ENCODE measurements around the gene MYOG. TPM values are rescaled to one million over a fixed set of nuclear protein-coding genes. Genes with fewer than 3 reads are reported as not detected.

Gene MYOG
- total and polyA plus RNA-seq, 2 of the 13 experiments (the other 11 are each of a cell fraction or from before 2014, with no cell fraction given): not detected

GRCh38 chr1:203128431-203128715 is 42.6 kb upstream of the MYOG start:
- no TSS peak for BruUV-seq (replicated peaks)
- 7% methylated on average over 7 of the region's 7 CpGs for WGBS (ENCODE audit: low lambda C conversion rate)
- Histone ChIP-seq H3K4me3 (replicated peaks in 1 of 3; ENCODE audit: insufficient read depth in 1 of 3, low read depth in 2 of 3, low read length in 3 of 3) (peak overlapping the region in 1 of 3 experiments; percentile 45; a peak in 1 of 6 replicates), H2AFZ (ENCODE audit: low read length) (no peak overlapping the region), H3K9ac (ENCODE audit: insufficient read depth, low read depth, low read length) (no peak overlapping the region), H3K9me3 (ENCODE audit: low read length) (no peaks in the 10 kb centered on the region), H3K4me2 (ENCODE audit: low read depth, low read length) (peak overlapping the region; percentile 54), H3K36me3 (replicated peaks in 1 of 2; ENCODE audit: control insufficient read depth in 1 of 2, insufficient read depth in 2 of 2, low read length in 2 of 2) (no peaks in the 10 kb centered on the region), H3K27me3 (ENCODE audit: control insufficient read depth in 1 of 2, insufficient read depth in 2 of 2, low read length in 2 of 2) (peaks cover 7 to 30% of the 10 kb centered on the region in 2 experiments; a peak in 4 of 5 replicates), H3K27ac (ENCODE audit: extremely low read length, insufficient read depth, low read length) (no peak overlapping the region), H3K4me1 (ENCODE audit: insufficient read depth, low read length) (peaks cover 23% of the 10 kb centered on the region; the same call in 1 of the 2 replicates), H4K20me1 (ENCODE audit: insufficient read depth, low read length) (no peaks in the 10 kb centered on the region), H3K79me2 (ENCODE audit: insufficient read depth, low read length) (no peaks in the 10 kb centered on the region)
- DNase-seq (ENCODE audit: low spot score): no peak
- FAIRE-seq: no peak
- CTCF ChIA-PET (ENCODE audit: low intra/inter-chr PET ratio, low total read pairs): no interaction called here
- POLR2A ChIA-PET: no interaction called here
- ATAC-seq: no peak
- intact Hi-C loops (cut with micrococcal nuclease; ENCODE audit: unreplicated experiment): no loop called here
- in situ Hi-C loops (cut with HindIII; ENCODE audit: extremely low pct_ligation_motif_present, low pct_unique_long_range_greater_than_20kb): no loop called here
- TF ChIP-seq KMT2A (CRISPR knock-in tag; IDR thresholded peaks at IDR 0.05) (no peak), ZNF577 (CRISPR knock-in tag; IDR thresholded peaks at IDR 0.05; ENCODE audit: borderline replicate concordance, low read depth) (no peak), NONO (IDR thresholded peaks at IDR 0.05) (no peak), NONO (CRISPR knock-in tag; conservative IDR thresholded peaks at IDR 0.05) (no peak), SOX5 (CRISPR knock-in tag; IDR thresholded peaks at IDR 0.05; ENCODE audit: borderline replicate concordance) (no peak)
- TF ChIP-seq, protein P1, sequence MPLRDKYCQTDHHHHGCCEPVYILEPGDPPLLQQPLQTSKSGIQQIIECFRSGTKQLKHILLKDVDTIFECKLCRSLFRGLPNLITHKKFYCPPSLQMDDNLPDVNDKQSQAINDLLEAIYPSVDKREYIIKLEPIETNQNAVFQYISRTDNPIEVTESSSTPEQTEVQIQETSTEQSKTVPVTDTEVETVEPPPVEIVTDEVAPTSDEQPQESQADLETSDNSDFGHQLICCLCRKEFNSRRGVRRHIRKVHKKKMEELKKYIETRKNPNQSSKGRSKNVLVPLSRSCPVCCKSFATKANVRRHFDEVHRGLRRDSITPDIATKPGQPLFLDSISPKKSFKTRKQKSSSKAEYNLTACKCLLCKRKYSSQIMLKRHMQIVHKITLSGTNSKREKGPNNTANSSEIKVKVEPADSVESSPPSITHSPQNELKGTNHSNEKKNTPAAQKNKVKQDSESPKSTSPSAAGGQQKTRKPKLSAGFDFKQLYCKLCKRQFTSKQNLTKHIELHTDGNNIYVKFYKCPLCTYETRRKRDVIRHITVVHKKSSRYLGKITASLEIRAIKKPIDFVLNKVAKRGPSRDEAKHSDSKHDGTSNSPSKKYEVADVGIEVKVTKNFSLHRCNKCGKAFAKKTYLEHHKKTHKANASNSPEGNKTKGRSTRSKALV (CRISPR knock-in tag; IDR thresholded peaks at IDR 0.05): 0 out of 2 replicates have a peak, but pooled peaks have one; percentile 12
- TF ChIP-seq, protein P2, sequence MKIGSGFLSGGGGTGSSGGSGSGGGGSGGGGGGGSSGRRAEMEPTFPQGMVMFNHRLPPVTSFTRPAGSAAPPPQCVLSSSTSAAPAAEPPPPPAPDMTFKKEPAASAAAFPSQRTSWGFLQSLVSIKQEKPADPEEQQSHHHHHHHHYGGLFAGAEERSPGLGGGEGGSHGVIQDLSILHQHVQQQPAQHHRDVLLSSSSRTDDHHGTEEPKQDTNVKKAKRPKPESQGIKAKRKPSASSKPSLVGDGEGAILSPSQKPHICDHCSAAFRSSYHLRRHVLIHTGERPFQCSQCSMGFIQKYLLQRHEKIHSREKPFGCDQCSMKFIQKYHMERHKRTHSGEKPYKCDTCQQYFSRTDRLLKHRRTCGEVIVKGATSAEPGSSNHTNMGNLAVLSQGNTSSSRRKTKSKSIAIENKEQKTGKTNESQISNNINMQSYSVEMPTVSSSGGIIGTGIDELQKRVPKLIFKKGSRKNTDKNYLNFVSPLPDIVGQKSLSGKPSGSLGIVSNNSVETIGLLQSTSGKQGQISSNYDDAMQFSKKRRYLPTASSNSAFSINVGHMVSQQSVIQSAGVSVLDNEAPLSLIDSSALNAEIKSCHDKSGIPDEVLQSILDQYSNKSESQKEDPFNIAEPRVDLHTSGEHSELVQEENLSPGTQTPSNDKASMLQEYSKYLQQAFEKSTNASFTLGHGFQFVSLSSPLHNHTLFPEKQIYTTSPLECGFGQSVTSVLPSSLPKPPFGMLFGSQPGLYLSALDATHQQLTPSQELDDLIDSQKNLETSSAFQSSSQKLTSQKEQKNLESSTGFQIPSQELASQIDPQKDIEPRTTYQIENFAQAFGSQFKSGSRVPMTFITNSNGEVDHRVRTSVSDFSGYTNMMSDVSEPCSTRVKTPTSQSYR (CRISPR knock-in tag; IDR thresholded peaks at IDR 0.05; ENCODE audit: borderline replicate concordance): no peak
- TF ChIP-seq, protein P3, sequence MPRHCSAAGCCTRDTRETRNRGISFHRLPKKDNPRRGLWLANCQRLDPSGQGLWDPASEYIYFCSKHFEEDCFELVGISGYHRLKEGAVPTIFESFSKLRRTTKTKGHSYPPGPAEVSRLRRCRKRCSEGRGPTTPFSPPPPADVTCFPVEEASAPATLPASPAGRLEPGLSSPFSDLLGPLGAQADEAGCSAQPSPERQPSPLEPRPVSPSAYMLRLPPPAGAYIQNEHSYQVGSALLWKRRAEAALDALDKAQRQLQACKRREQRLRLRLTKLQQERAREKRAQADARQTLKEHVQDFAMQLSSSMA (CRISPR knock-in tag; IDR thresholded peaks at IDR 0.05): no peak
- TF ChIP-seq, protein P4, sequence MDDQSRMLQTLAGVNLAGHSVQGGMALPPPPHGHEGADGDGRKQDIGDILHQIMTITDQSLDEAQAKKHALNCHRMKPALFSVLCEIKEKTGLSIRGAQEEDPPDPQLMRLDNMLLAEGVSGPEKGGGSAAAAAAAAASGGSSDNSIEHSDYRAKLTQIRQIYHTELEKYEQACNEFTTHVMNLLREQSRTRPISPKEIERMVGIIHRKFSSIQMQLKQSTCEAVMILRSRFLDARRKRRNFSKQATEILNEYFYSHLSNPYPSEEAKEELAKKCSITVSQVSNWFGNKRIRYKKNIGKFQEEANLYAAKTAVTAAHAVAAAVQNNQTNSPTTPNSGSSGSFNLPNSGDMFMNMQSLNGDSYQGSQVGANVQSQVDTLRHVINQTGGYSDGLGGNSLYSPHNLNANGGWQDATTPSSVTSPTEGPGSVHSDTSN (CRISPR knock-in tag; IDR thresholded peaks at IDR 0.05; ENCODE audit: borderline replicate concordance): no peak
